Uterus (tissue), 4 donors: ENCODE measurements around the gene MRNIP. TPM values are rescaled to one million over a fixed set of nuclear protein-coding genes. Genes with fewer than 3 reads are reported as not detected.

Experiments used
- DNase-seq, 2 donors: peaks; one replicate each; pipeline ENCODE4 v3.0.0-alpha.2; 2019 to 2020
- H3K27ac ChIP-seq, 2 donors: fragments of 200-600 bp; sonication (generic); 1 replicate in 1 of 2; 2 replicates in 1 of 2; pipeline ENCODE4 v1.5.1; 2016 to 2018
- H3K27me3 ChIP-seq, 2 donors: fragments of 200-600 bp; sonication (generic); one replicate each; pipeline ENCODE4 v1.5.1; 2018 to 2019; ENCODE audit warnings: control low read depth in 1 of 2
- H3K36me3 ChIP-seq, 2 donors: fragments of 200-600 bp; sonication (generic); one replicate each; pipeline ENCODE4 v1.5.1; 2019; ENCODE audit warnings: control low read depth in 1 of 2
- H3K4me1 ChIP-seq, 2 donors: fragments of 200-600 bp; sonication (generic); one replicate each; pipeline ENCODE4 v1.5.1; 2018 to 2019; ENCODE audit warnings: control low read depth in 1 of 2
- H3K4me3 ChIP-seq, 2 donors: fragments of 200-600 bp; sonication (generic); 1 replicate in 1 of 2; 2 replicates in 1 of 2; pipeline ENCODE4 v1.5.1; 2018 to 2019; ENCODE audit warnings: mild to moderate bottlenecking in 1 of 2
- H3K9me3 ChIP-seq, 2 donors: fragments of 200-600 bp; sonication (generic); one replicate each; pipeline ENCODE4 v1.5.1; 2019; ENCODE audit warnings: control low read depth in 1 of 2
- POLR2A ChIP-seq, 2 donors: fragments of 450-650 bp; IDR thresholded peaks; one replicate each; pipeline ENCODE4 v1.6.1; 2016; ENCODE audit warnings: antibody characterized with exemption in 2 of 2, mild to moderate bottlenecking in 1 of 2, moderate library complexity in 1 of 2
- intact Hi-C: fragments of 100-400 bp; cut with DNase I; formaldehyde crosslinking; loops from one replicate; pipeline ENCODE4 v1.15.1; 2023; ENCODE audit warnings: low total_unique reads
- total RNA-seq, 4 donors: library from RNA; depleted of rRNA in 3 of 4; stranded (reverse); fragments of >200 nt in 3 of 4; gene quantifications; one replicate each; pipeline versions ENCODE4 v1.1.0 to v1.2.4, GENCODE V29; 2014 to 2023
- TF ChIP-seq, protein P1 (sequence below), 4 experiments: fragments of 200-600 bp in 2 of 4; fragments of 450-650 bp in 2 of 4; sonication (generic) in 2 of 4; IDR thresholded peaks; one replicate each; pipeline ENCODE4 v1.5.1; 2016 to 2019; ENCODE audit warnings: antibody characterized with exemption in 4 of 4, mild to moderate bottlenecking in 2 of 4, moderate library complexity in 1 of 4
- donor health status: DM: yes; HTN: yes; CAD: no.

The MRNIP gene
- total RNA-seq, 4 donors from 2014 or later: 16.8 to 138 (median 61.6) TPM

DNA sequence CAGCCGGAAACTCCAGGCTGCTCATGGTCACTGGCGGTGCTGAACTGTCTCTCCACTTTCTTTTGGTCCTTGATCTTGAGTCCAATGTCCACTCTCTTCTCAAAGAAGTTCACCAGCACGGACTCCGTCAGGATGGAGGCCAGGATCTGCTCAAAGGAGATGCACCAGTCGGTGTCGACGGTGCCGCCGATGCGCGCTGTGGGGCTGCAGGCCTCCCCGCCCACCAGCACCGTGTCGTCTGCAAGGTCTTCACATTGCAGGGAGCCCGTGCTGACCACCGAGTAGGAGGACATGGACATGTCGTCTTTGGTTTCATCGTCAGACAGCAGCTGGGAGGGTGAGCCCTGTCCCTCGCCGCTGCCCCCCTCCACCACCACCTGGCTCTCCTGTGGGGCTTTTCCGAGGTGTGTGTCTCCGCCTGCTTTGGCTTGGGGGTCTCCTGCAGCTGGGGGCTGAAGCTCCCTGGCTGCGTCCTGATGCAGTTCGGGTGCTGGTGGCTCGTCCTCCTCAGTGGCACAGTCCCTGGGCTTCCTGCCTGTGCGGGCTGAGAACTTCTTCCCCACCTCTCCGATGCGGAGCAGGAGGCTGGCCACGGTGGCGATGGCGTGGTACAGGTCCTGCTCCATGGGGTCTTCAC lies 5.0 kb upstream of the MRNIP start:
- no peaks in the 10 kb centered on the region for H3K36me3 ChIP-seq
- TF ChIP-seq, protein P1, sequence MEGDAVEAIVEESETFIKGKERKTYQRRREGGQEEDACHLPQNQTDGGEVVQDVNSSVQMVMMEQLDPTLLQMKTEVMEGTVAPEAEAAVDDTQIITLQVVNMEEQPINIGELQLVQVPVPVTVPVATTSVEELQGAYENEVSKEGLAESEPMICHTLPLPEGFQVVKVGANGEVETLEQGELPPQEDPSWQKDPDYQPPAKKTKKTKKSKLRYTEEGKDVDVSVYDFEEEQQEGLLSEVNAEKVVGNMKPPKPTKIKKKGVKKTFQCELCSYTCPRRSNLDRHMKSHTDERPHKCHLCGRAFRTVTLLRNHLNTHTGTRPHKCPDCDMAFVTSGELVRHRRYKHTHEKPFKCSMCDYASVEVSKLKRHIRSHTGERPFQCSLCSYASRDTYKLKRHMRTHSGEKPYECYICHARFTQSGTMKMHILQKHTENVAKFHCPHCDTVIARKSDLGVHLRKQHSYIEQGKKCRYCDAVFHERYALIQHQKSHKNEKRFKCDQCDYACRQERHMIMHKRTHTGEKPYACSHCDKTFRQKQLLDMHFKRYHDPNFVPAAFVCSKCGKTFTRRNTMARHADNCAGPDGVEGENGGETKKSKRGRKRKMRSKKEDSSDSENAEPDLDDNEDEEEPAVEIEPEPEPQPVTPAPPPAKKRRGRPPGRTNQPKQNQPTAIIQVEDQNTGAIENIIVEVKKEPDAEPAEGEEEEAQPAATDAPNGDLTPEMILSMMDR (IDR thresholded peaks at IDR 0.05): no peak
- TF ChIP-seq POLR2A (IDR thresholded peaks at IDR 0.05): no peak

DNA sequence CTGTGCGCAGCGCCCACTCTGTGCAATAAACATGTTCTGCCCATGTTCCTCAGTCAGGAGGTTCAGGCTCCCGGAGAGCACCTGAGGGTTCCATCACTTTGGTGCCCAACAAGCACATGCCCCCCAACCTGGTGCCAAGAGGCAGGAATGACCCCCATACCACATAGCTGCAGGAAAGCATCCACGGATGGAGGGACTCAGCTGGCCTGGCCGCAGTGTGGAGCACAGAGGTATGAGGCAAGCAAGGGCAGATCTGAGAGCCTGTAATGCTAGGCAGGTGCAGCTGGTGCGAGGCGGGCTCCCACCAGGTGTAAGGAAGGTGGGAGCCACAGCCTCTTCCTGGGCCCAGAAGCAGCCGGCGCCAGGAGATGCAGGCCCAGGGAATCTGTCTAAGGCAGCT lies 4.3 kb upstream of the MRNIP start:
- no peak overlapping the region for H3K4me3 ChIP-seq
- H3K4me1 ChIP-seq: no peaks in the 10 kb centered on the region
- no peaks in the 10 kb centered on the region for H3K36me3 ChIP-seq
- no peak for TF ChIP-seq POLR2A (IDR thresholded peaks at IDR 0.05)
- TF ChIP-seq, protein P1 (IDR thresholded peaks at IDR 0.05): no peak
- no peaks in the 10 kb centered on the region for H3K9me3 ChIP-seq
- no peak for DNase-seq
- H3K27me3 ChIP-seq: no peaks in the 10 kb centered on the region
- intact Hi-C loops: no loop called here
- no peak overlapping the region for H3K27ac ChIP-seq

More for the DNA sequence above, 5.0 kb upstream of the MRNIP start:
- Histone ChIP-seq H3K9me3 (no peaks in the 10 kb centered on the region), H3K4me3 (no peak overlapping the region), H3K27me3 (no peaks in the 10 kb centered on the region), H3K27ac (no peak overlapping the region), H3K4me1 (no peaks in the 10 kb centered on the region)
- DNase-seq: no peak
- intact Hi-C loops: no loop called here

DNA sequence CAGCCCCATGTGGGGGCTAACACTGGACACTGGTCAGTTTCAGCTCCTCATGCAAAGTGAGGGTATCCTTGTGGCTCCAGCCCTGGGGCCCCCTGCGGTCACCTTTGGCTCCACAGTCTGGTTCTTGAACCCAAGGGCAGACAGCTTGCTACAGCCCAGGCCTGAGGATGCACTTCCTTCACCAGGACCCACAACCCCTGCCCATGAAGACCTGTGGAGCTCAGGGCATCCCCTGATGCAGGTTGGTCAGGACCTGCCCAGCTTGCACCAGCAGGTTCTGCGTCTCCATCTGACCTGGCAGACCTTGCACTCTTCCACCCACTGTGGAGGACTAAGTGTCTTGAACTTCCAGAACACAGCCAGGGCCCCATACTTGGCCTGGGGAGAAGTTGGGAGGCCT lies 3.7 kb upstream of the MRNIP start:
- Histone ChIP-seq H3K4me1 (no peaks in the 10 kb centered on the region), H3K27me3 (no peaks in the 10 kb centered on the region), H3K4me3 (no peak overlapping the region), H3K9me3 (no peaks in the 10 kb centered on the region), H3K36me3 (no peaks in the 10 kb centered on the region), H3K27ac (no peak overlapping the region)
- TF ChIP-seq POLR2A (IDR thresholded peaks at IDR 0.05): no peak
- TF ChIP-seq, protein P1 (IDR thresholded peaks at IDR 0.05): no peak
- intact Hi-C loops: no loop called here
- no peak for DNase-seq

DNA sequence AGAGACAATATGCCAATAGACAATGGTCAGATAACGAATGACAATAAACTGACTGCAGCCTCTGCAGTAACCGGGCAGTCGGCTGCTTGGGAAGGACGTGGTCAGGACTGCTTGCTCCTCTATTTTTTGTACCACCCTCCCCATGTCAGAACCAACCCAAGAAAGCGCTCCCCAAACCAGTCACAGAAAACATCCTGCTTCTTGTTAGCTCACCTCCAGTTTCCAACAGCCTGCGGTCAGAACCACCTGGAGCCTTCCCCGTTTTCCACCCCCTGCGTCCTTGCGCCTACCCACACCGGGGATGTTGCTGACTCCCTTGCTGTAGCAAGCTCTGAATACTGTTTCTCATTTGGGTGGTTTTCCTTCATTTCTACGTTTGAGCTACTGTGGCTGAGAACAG lies 1.7 kb upstream of the MRNIP start:
- DNase-seq: no peak
- H3K9me3 ChIP-seq: no peaks in the 10 kb centered on the region
- intact Hi-C loops: no loop called here
- no peak overlapping the region for H3K4me3 ChIP-seq
- no peaks in the 10 kb centered on the region for H3K27me3 ChIP-seq
- TF ChIP-seq POLR2A (IDR thresholded peaks at IDR 0.05): no peak
- TF ChIP-seq, protein P1 (IDR thresholded peaks at IDR 0.05): no peak
- no peaks in the 10 kb centered on the region for H3K4me1 ChIP-seq
- no peak overlapping the region for H3K27ac ChIP-seq
- H3K36me3 ChIP-seq: no peaks in the 10 kb centered on the region

DNA sequence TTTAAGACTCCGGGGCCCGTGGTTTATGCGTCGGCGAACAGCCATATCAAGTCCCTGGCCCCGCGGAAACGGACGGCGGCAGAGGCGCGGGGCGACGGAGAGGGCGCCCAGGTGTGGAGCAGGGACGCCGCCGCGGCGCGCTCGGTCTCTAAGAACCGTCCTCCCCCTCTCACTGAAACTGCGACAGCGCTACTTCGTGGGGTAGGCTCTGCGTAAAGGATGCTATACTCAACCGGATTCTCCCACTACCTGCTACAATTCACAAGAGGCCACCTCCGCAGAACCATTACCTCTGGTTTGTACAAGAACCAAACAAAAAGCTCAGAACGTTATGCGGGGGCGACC lies 404 bp downstream of the MRNIP start:
- no peaks in the 10 kb centered on the region for H3K4me1 ChIP-seq
- H3K27me3 ChIP-seq: no peaks in the 10 kb centered on the region
- H3K36me3 ChIP-seq: no peaks in the 10 kb centered on the region
- H3K9me3 ChIP-seq: no peaks in the 10 kb centered on the region
- TF ChIP-seq POLR2A (IDR thresholded peaks at IDR 0.05): no peak
- TF ChIP-seq, protein P1 (IDR thresholded peaks at IDR 0.05): no peak
- intact Hi-C loops: no loop called here
- H3K27ac ChIP-seq: peak overlapping the region; percentile 87 to 90
- no peak for DNase-seq
- H3K4me3 ChIP-seq: peak overlapping the region; percentile 80 to 91
